PC-3 (cell line): ENCODE data around the gene CLTCL1. TPM values are rescaled to one million over a fixed set of nuclear protein-coding genes. Genes with fewer than 3 reads are reported as not detected.

Experiments
- ATAC-seq: fragments of 200-7000 bp; cut with Tn5 transposase; 2 replicates; pipeline ENCODE4 v1.9.1; 2020; ENCODE audit warnings: mild to moderate bottlenecking, moderate library complexity
- BruUV-seq: library from RNA; stranded (reverse); fragments of 400-500 nt; replicated peaks from 2 replicates; lab custom pipeline; 2021; lab: Mats Ljungman, UMichigan
- CTCF ChIA-PET: fragments of 300-600 bp; sonication (Branson Sonifier 250); formaldehyde crosslinking; loops from one replicate; lab custom pipeline; 2022; ENCODE audit warnings: antibody characterized with exemption; lab: Charles Lee
- POLR2A ChIA-PET: fragments of 300-600 bp; sonication (Branson Sonifier 250); formaldehyde crosslinking; loops from one replicate; lab custom pipeline; 2022; ENCODE audit warnings: antibody characterized with exemption; ENCODE audit not compliant: unreplicated experiment; lab: Charles Lee
- DNase-seq: peaks from one replicate; pipeline ENCODE4 v3.0.0-alpha.2; 2015
- H2AFZ ChIP-seq: fragments of 300-600 bp; sonication (generic); 2 replicates; pipeline ENCODE4 v1.6.0; 2016; ENCODE audit warnings: antibody characterized with exemption, low read length
- H3F3A ChIP-seq: fragments of 300-600 bp; sonication (generic); one replicate; pipeline ENCODE4 v1.6.0; 2017; ENCODE audit warnings: antibody characterized with exemption, low read length, control low read depth, mild to moderate bottlenecking; ENCODE audit not compliant: unreplicated experiment
- H3K27ac ChIP-seq: fragments of 300-600 bp; sonication (generic); 2 replicates; pipeline ENCODE4 v1.5.1; 2016; ENCODE audit warnings: mild to moderate bottlenecking, low read length
- H3K27me3 ChIP-seq: fragments of 300-600 bp; sonication (generic); 2 replicates; pipeline ENCODE4 v1.6.1; 2016; ENCODE audit warnings: low read length, mixed read lengths
- H3K36me3 ChIP-seq: fragments of 300-600 bp; sonication (generic); 2 replicates; pipeline ENCODE4 v1.6.1; 2016; ENCODE audit warnings: low read depth, mixed run types, low read length, mixed read lengths
- H3K4me1 ChIP-seq: fragments of 300-600 bp; sonication (generic); 2 replicates; pipeline ENCODE4 v1.5.1; 2016; ENCODE audit warnings: low read length; ENCODE audit not compliant: insufficient read depth
- H3K4me2 ChIP-seq: fragments of 300-600 bp; sonication (generic); 2 replicates; pipeline ENCODE4 v1.6.0; 2016; ENCODE audit warnings: low read length
- H3K4me3 ChIP-seq: fragments of 300-600 bp; sonication (generic); 2 replicates; pipeline ENCODE4 v1.5.1; 2016; ENCODE audit warnings: mild to moderate bottlenecking, low read length, mixed read lengths
- H3K79me2 ChIP-seq: fragments of 300-600 bp; sonication (generic); 2 replicates; pipeline ENCODE4 v1.6.1; 2017; ENCODE audit warnings: low read length, mixed read lengths
- H3K9ac ChIP-seq: fragments of 300-600 bp; sonication (generic); 2 replicates; pipeline ENCODE4 v1.6.0; 2016; ENCODE audit warnings: mild to moderate bottlenecking, low read length
- H3K9me2 ChIP-seq: fragments of 300-600 bp; sonication (generic); replicated peaks from 2 replicates; pipeline ENCODE4 v1.6.1; 2016; ENCODE audit warnings: mixed run types, low read length, mixed read lengths
- H3K9me3 ChIP-seq: fragments of 300-600 bp; sonication (generic); 2 replicates; pipeline ENCODE4 v1.6.1; 2016; ENCODE audit warnings: low read length, mixed read lengths
- H4K20me1 ChIP-seq: fragments of 300-600 bp; sonication (generic); 2 replicates; pipeline ENCODE4 v1.6.1; 2016; ENCODE audit warnings: low read length, mixed read lengths
- EZH2 ChIP-seq: fragments of 300-600 bp; sonication (generic); IDR thresholded peaks from one replicate; pipeline ENCODE4 v1.6.1; 2017; ENCODE audit warnings: antibody characterized with exemption, mild to moderate bottlenecking, low read length; ENCODE audit not compliant: unreplicated experiment
- EZH2phosphoT487 ChIP-seq: fragments of 300-600 bp; sonication (generic); IDR thresholded peaks from 2 replicates; pipeline ENCODE4 v1.6.1; 2018; ENCODE audit warnings: mild to moderate bottlenecking, antibody characterized with exemption, low read length, borderline replicate concordance
- intact Hi-C: fragments of 100-400 bp; cut with micrococcal nuclease; formaldehyde crosslinking; loops from 2 replicates; pipeline ENCODE4 v1.9.0; 2023
- total RNA-seq: library from RNA; depleted of rRNA; stranded (reverse); fragments of >200 nt; gene quantifications from 2 replicates; pipeline ENCODE4 v1.2.3, GENCODE V29; 2014
- TF ChIP-seq, protein P1 (sequence below): fragments of 300-600 bp; sonication (generic); conservative IDR thresholded peaks from 2 replicates; pipeline ENCODE4 v1.5.1; 2017; ENCODE audit warnings: antibody characterized with exemption, low read depth, mild to moderate bottlenecking, low read length

The CLTCL1 gene
- total RNA-seq, 1 experiment from 2014 or later = 5.5 TPM

GRCh38 chr22:19187716-19188563 is 103.6 kb downstream of the CLTCL1 start:
- Histone ChIP-seq H4K20me1 (no peaks in the 10 kb centered on the region), H3K4me3 (no peak overlapping the region), H3K4me2 (no peak overlapping the region), H3F3A (no peaks in the 10 kb centered on the region), H3K36me3 (no peaks in the 10 kb centered on the region), H3K79me2 (no peaks in the 10 kb centered on the region), H3K9me3 (no peaks in the 10 kb centered on the region), H3K27me3 (no peaks in the 10 kb centered on the region), H3K9ac (no peak overlapping the region), H2AFZ (no peak overlapping the region), H3K9me2 (no peaks in the 10 kb centered on the region), H3K27ac (no peak overlapping the region), H3K4me1 (peaks cover 5% of the 10 kb centered on the region; the same call in 1 of the 2 replicates)
- DNase-seq (peak; percentile 20), ATAC-seq (peak; percentile 60)
- no TSS peak for BruUV-seq
- POLR2A ChIA-PET = no interaction called here
- TF ChIP-seq EZH2 (no peak), EZH2phosphoT487 (no peak)
- TF ChIP-seq, protein P1, sequence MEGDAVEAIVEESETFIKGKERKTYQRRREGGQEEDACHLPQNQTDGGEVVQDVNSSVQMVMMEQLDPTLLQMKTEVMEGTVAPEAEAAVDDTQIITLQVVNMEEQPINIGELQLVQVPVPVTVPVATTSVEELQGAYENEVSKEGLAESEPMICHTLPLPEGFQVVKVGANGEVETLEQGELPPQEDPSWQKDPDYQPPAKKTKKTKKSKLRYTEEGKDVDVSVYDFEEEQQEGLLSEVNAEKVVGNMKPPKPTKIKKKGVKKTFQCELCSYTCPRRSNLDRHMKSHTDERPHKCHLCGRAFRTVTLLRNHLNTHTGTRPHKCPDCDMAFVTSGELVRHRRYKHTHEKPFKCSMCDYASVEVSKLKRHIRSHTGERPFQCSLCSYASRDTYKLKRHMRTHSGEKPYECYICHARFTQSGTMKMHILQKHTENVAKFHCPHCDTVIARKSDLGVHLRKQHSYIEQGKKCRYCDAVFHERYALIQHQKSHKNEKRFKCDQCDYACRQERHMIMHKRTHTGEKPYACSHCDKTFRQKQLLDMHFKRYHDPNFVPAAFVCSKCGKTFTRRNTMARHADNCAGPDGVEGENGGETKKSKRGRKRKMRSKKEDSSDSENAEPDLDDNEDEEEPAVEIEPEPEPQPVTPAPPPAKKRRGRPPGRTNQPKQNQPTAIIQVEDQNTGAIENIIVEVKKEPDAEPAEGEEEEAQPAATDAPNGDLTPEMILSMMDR = no peak
- CTCF ChIA-PET = no interaction called here
- intact Hi-C loops = no loop called here

- Histone ChIP-seq H2AFZ (no peak overlapping the region), H3K4me1 (peaks cover 5% of the 10 kb centered on the region; the same call in 1 of the 2 replicates), H3K9me2 (no peaks in the 10 kb centered on the region), H3K9me3 (no peaks in the 10 kb centered on the region), H3K79me2 (no peaks in the 10 kb centered on the region), H3K27ac (no peak overlapping the region), H3K27me3 (no peaks in the 10 kb centered on the region), H3K9ac (no peak overlapping the region), H3K4me3 (no peak overlapping the region), H3F3A (no peaks in the 10 kb centered on the region), H4K20me1 (no peaks in the 10 kb centered on the region), H3K4me2 (no peak overlapping the region), H3K36me3 (no peaks in the 10 kb centered on the region)
- TF ChIP-seq EZH2phosphoT487 (no peak), EZH2 (no peak)
- TF ChIP-seq, protein P1 = no peak
- BruUV-seq = no TSS peak
- ChIA-PET CTCF (interaction anchor here (0.7 kb wide), 1 partner anchor 222 kb away, joined by 5 read pairs; no protein-coding TSS in a partner anchor), POLR2A (no interaction called here)
- intact Hi-C loops = no loop called here
- DNase-seq (no peak), ATAC-seq (no peak)
Measured at GRCh38 chr22:19184276-19184997, 107.1 kb downstream of the CLTCL1 start.
